ENCODE measurements around the gene TACC2.
"Not testable (repeated sequence)": the region's sequence is repeated elsewhere in the genome, so short reads cannot be mapped to it uniquely, and the experiment has no call there.

TACC2 gene

DNA sequence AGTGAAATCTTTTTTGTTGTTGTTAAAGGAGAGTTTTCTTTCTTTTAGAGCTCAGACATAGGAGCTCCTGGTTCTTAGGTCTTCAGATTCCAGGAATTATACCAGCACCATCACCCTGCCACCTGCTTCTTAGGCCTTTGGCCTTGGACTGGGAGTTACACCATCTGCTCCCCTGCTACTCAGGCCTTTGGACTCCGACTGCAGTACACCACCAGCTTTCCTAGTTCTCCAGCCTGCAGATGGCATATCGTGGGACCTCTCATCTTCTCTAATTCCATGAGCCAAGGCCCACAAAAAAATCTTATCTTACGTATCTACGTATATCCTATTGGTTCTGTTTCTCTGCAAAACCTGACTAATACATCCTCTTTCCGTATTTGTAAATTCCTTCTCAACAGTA is 5.1 kb upstream of the TACC2 start:
- no peak overlapping the region for H3K4me3 ChIP-seq (ENCODE audit: low read length)
- no peak for DNase-seq (ENCODE audit: low read depth)
- TF ChIP-seq, protein P1, sequence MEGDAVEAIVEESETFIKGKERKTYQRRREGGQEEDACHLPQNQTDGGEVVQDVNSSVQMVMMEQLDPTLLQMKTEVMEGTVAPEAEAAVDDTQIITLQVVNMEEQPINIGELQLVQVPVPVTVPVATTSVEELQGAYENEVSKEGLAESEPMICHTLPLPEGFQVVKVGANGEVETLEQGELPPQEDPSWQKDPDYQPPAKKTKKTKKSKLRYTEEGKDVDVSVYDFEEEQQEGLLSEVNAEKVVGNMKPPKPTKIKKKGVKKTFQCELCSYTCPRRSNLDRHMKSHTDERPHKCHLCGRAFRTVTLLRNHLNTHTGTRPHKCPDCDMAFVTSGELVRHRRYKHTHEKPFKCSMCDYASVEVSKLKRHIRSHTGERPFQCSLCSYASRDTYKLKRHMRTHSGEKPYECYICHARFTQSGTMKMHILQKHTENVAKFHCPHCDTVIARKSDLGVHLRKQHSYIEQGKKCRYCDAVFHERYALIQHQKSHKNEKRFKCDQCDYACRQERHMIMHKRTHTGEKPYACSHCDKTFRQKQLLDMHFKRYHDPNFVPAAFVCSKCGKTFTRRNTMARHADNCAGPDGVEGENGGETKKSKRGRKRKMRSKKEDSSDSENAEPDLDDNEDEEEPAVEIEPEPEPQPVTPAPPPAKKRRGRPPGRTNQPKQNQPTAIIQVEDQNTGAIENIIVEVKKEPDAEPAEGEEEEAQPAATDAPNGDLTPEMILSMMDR (conservative IDR thresholded peaks at IDR 0.05; ENCODE audit: low read length): no peak

DNA sequence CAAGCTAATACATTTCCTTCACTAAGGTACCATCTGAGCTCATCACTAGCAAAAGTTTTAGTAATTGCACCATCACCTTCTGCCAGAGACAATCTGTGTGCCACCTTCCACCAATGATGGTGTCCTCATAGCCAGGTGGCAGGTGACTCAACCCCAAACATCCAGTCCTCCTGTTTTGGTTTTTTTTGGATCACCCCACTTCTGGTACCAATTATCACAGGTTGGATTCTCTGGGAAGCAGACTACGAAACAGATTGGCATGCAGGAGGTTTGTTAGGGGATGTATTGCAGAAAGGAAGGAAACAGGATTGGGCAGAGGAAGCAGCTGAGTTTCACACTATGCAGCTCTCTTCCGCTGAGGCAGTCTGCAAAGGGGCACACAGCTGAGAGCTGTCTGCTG is 4.5 kb upstream of the TACC2 start:
- no peak for DNase-seq (ENCODE audit: low read depth)
- TF ChIP-seq, protein P1 (conservative IDR thresholded peaks at IDR 0.05; ENCODE audit: low read length): no peak
- H3K4me3 ChIP-seq (ENCODE audit: low read length): no peak overlapping the region

DNA sequence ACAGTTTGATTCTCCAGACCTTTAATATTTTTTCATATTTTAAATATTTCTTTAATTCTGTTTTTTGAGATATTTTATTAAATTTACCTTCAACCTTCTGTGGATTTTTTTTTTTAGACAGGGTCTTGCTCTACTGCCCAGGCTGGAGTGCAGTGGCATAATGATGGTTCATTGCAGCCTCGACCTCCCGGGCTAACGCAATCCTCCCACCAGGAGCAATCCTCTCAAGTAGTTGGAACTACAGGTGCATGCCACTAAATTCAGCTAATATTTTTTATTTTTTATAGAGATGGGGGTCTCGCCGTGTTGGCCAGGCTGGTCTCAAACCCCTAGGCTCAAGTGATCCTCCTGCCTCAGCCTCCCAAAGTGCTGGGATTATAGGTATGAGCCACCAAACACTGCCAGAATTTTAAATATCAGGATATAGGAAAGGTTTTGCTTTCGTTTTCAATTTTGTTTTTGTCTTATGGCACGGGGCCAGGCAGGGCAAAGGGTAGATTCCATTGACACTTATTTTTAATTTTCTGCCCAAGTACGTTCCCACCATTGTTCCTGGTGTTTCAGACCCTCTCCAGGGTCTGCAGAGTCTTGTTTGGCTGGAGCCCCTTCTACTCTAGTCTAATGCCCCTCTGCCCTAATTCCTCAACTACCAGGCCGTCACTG is 1.2 kb downstream of the TACC2 start:
- H3K4me3 ChIP-seq (ENCODE audit: low read length): no peak overlapping the region
- no peak for DNase-seq (ENCODE audit: low read depth)
- TF ChIP-seq, protein P1 (conservative IDR thresholded peaks at IDR 0.05; ENCODE audit: low read length): no peak

DNA sequence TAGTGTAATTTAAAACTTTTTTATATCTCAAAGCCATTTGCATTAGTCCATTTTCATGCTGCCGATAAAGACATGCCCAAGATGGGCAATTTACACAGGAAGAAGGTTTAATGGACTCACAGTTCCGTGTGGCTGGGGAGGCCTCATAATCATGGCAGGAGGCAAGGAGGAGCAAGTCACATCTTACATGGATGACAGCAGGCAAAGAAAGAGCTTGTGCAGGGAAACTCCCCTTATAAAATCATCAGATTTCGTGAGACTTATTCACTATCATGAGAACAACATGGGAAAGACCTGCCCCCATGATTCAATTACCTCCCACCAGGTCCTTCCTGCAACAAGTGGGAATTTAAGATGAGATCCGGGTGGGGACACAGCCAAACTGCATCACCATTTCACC is 2.8 kb downstream of the TACC2 start:
- DNase-seq (ENCODE audit: low read depth); H3K4me3 ChIP-seq (ENCODE audit: low read length): not testable (repeated sequence)

DNA sequence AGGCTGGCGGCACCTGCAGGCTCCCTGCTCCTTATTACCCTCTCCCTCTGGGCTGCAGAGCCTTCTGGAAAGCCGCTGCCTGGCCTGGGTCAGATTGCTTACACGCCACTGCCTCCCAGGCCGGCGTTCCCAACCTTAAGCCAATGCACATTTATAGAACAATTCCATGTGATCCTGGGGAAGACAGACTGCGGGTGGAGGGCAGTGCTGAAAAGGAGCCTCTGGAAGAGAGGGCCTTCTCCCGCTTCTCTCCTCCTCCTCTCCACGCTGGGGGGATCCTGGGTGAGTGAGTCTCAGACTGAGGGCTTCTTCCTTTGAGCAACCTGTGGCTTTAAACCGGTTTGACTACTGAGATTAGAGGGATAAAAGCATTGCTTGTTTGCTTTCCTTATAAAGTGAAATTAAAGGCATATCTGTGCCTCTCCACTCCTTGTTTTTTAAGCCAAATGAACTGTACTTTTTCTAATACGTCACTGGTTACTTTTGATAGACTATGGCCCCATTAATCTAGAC is 5.5 kb downstream of the TACC2 start:
- DNase-seq (ENCODE audit: low read depth): no peak
- TF ChIP-seq, protein P1 (conservative IDR thresholded peaks at IDR 0.05; ENCODE audit: low read length): no peak
- no peak overlapping the region for H3K4me3 ChIP-seq (ENCODE audit: low read length)

DNA sequence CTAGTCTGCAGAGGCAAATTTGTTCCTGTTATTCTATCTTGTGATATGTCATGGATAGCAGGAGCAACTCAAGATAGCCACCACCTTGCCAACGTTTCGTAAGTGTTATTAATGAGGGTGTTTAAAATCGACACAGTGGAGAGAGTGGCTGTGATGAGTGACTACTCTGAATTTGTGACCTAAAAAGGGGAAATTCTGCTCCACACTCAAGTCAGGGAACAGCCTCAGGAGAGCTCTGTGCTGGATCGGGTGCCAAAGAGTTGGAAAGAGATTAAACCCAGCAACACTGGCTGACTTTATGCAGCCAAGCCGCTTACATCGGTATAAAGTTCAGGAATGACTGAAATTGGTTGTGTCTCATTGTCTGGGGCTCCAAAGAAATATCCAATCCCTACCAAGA is 9.5 kb downstream of the TACC2 start:
- H3K4me3 ChIP-seq (ENCODE audit: low read length): no peak overlapping the region
- TF ChIP-seq, protein P1 (conservative IDR thresholded peaks at IDR 0.05; ENCODE audit: low read length): no peak
- DNase-seq (ENCODE audit: low read depth): no peak

DNA sequence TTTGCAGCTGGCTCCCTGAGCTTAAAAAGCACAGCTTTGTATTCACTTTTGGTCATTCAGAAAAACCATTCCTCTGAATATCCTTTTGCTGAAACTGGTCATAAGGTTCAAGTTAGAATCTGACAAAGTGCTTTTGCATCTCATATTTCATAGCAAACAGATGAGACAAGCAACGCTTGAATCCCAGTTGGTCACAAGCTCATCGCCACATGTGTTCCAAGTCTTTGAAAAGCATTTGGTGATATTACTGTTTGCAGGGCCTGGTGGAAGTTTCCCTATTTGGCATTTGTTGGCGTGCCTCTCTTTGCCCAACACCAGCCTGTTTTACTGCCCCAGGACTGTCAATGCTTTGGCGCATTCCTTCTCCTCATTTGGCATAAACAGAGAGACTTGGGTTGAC is 10.3 kb downstream of the TACC2 start:
- TF ChIP-seq, protein P1 (conservative IDR thresholded peaks at IDR 0.05; ENCODE audit: low read length): no peak
- no peak overlapping the region for H3K4me3 ChIP-seq (ENCODE audit: low read length)
- DNase-seq (ENCODE audit: low read depth): peak; percentile 18

Measured in AG10803 (cell line).